Peyer's patch (tissue), 4 donors: ENCODE measurements around the gene ZCCHC8.

Experiments
- CTCF ChIP-seq, 6 experiments: fragments of 450-650 bp in 4 of 6; fragments of 200-600 bp in 2 of 6; sonication (generic) in 1 of 6; IDR thresholded peaks; one replicate each; pipeline ENCODE4 v1.5.1; 2017 to 2019; ENCODE audit warnings: antibody characterized with exemption in 6 of 6, mild to moderate bottlenecking in 3 of 6, moderate library complexity in 1 of 6
- POLR2A ChIP-seq, 2 donors: fragments of 450-650 bp; IDR thresholded peaks; one replicate each; pipeline ENCODE4 v1.5.1; 2017; ENCODE audit warnings: antibody characterized with exemption in 2 of 2, mild to moderate bottlenecking in 2 of 2, moderate library complexity in 2 of 2

GRCh38 chr12:122460641-122461040, 40.1 kb downstream of the ZCCHC8 start:
- TF ChIP-seq CTCF (IDR thresholded peaks at IDR 0.05) = no peak
- no peak for TF ChIP-seq POLR2A (IDR thresholded peaks at IDR 0.05)
